ENCODE results near the gene PCBD2.

DNA sequence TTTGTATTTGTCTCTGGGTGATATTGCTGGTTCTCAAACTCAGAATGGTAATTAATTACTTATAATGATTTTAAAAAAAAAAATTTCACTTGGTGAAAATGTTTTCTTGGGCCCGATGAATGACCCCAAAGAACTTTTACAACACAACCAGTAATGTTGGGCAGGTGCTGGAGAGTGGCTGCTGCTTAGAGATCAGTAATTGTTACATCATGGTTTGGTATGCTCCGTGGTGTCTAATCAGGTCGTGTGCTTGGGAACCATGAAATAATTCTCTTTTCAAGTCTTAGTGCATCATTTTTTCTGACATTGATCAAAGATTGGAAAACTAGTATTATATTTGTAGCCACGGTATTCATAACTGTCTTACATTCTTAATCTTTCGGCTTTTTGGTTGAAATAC lies 29.3 kb downstream of the PCBD2 start:
- TF ChIP-seq, protein P1, sequence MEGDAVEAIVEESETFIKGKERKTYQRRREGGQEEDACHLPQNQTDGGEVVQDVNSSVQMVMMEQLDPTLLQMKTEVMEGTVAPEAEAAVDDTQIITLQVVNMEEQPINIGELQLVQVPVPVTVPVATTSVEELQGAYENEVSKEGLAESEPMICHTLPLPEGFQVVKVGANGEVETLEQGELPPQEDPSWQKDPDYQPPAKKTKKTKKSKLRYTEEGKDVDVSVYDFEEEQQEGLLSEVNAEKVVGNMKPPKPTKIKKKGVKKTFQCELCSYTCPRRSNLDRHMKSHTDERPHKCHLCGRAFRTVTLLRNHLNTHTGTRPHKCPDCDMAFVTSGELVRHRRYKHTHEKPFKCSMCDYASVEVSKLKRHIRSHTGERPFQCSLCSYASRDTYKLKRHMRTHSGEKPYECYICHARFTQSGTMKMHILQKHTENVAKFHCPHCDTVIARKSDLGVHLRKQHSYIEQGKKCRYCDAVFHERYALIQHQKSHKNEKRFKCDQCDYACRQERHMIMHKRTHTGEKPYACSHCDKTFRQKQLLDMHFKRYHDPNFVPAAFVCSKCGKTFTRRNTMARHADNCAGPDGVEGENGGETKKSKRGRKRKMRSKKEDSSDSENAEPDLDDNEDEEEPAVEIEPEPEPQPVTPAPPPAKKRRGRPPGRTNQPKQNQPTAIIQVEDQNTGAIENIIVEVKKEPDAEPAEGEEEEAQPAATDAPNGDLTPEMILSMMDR (conservative IDR thresholded peaks at IDR 0.05), result no peak
- no peak for TF ChIP-seq ZFX (IDR thresholded peaks at IDR 0.05)
